NCI-H524 (cell line): ENCODE measurements around the gene HORMAD2.

Experiments used
- DNase-seq, 2 experiments: peaks; one replicate each; lab custom pipeline; 2025; lab: John Stamatoyannopoulos, UW

HORMAD2 gene

DNA sequence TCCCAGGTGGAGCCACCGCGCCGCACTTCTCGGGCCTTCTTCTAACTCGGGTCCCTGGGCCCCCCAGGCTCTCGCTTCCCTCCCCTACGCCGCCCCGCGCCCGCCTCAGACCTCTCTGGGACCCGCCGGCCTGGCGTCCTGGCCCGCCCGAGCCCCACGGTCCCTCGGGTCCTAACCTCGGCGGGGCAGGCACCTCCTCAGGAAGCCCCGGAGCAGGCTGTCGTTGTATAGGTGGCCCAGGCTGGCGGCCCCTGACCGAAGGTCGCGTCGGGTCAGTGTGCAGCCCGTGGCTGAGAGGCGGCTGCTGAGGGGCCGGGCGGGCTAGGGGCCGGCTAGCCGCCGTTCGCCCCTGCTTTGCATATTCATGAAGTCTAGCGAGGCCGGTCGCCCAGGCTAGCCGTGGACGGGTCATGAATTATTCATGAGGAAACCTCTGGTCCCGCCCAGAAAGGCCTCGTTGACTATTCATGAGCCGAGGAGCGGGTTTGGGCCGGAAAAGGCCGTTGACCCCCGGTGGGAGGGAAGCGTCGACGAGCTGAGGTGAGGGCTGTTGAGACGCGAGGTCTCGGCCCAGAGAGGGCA lies at the start of gene HORMAD2:
TSS of gene HORMAD2 (plus strand) at position 513 of the 582 bp plus-strand sequence. CDS start 13,489 bp downstream, outside the sequence.
- no peak for DNase-seq

GRCh38 chr22:30031328-30031727 lies 48.9 kb upstream of the HORMAD2 start:
- no peak for DNase-seq

DNA sequence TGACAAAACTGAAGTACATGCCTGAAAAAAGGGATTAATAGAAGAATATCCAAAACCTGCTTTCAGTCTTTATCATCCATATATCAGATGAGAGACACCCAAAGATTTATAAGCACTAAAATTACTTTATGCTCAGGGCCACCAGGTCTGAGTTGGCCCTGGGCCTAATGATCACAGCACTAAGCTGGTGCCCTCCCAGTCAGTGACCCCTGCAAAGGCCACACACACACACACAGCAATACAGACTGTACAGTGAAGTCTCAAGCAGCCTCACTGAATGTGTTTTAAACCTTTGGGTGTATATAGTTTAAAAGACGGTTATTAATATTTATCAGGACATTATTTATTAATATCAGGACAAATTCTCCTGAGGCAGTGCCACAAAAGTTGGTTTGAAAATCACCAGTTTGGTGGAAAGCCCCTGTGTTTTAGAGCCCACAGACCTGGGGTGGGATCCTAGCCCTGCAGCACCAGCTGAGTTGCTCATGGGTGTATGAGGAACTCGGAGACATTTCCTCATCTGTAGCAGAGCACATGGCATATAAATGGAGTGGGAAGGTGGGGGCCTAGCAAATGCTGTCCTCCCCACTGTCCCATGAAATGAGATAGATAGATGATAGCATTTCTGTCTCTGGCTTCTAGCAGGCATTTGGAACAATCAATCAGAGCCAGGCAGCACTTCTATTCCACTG lies 48.4 kb upstream of the HORMAD2 start:
- no peak for DNase-seq

DNA sequence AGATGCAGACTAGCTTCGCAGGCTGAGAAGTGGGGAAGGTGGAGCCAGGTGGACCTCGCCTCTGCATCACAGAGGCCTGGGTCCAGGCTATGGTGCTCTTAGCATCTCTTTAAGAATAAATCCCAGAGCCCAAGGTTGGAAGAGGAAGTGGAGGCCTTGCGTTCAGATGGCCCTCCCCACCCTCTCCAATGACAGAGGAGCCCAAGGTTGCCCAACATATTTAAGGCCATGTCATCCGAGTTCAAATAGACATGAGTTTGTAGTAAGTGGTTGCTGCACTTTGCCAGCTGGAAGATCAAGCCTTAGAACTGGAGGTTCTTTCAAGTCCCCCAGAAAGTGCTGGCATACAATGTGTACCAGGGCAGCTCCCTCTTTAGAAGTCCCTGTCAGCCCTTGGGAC lies 47.1 kb upstream of the HORMAD2 start:
- no peak for DNase-seq

- no peak for DNase-seq
These were observed 46.4 kb upstream of the HORMAD2 start for GRCh38 chr22:30033901-30034300.

DNA sequence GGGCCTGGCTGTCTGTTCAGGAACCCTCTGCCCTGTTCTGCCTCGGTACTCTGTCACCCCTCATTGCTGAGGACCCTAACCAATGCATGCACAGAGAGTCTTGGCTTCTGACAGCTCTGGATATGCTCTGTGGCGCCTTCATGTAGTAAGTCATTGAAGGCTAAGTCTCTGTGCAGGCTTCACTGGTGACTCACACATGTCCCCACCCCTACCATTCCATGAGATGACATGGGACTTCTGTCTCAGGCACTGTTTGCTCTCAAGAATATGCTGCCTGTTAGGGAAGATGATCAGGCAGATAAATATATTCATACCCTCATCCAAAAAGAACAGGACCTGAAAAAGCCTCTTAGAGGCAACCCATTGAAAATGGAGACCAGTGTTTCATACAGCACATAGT lies 43.6 kb upstream of the HORMAD2 start:
- DNase-seq: no peak

GRCh38 chr22:30038219-30038618 lies 42.0 kb upstream of the HORMAD2 start:
- no peak for DNase-seq

DNA sequence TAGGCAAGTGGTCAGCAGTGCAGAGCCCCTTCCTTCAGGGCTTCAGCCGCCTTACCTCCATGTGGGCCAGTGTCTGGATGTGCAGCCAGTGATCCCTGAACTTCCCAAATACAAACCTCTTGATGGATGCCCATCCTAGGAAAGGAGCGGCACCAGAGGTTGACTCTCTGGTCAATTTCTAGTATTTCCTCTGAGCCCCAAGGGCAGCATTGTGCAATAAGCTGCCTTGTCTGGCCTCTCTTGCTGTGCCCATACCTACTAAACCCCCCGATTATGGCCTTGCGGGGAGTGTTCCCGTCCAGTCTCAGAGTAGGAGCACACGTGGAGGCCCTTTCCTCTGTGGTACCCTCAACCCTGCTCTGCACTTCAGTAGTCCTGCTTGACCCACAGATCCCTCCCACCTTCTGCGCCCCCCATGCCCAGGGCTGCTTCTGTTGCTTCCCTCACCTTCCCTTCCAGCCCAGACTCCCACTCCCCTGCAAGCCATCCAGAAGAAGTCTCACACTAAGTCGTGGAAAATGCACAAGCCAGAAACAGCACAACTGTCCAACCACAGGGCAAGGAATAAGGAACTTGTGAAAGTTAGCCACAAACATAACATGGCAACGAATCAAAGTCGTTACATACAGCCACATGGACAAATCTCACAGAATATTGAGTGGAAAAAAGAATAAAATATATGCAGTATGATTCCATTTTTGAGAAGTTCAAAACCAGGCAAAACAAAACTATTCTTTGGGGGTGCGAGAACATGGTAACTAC lies 39.6 kb upstream of the HORMAD2 start:
- DNase-seq: no peak

GRCh38 chr22:30041475-30041874 lies 38.8 kb upstream of the HORMAD2 start:
- no peak for DNase-seq

- no peak for DNase-seq
These were observed 38.4 kb upstream of the HORMAD2 start for GRCh38 chr22:30041881-30042280.

- DNase-seq: no peak
These were observed 37.1 kb upstream of the HORMAD2 start for GRCh38 chr22:30043161-30043560.

DNA sequence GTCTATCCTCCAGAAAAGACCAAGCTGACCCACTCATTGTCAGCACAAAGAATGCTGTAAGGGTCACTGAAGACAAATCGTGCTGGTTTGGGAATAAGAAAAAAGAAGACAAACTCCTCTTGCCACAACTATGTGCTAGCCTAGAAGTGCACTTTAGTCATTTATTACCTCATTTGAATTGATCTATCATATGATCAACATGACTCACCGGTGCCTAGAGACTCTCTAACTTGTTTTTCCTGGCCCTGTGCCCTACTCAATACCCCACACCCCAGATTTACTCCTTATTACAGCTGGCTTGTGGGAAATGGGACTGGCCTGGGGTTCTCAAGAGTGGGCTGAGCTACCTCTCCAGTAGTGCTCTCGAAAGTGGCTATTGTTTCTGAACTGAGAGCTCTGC lies 35.9 kb upstream of the HORMAD2 start:
- no peak for DNase-seq

DNA sequence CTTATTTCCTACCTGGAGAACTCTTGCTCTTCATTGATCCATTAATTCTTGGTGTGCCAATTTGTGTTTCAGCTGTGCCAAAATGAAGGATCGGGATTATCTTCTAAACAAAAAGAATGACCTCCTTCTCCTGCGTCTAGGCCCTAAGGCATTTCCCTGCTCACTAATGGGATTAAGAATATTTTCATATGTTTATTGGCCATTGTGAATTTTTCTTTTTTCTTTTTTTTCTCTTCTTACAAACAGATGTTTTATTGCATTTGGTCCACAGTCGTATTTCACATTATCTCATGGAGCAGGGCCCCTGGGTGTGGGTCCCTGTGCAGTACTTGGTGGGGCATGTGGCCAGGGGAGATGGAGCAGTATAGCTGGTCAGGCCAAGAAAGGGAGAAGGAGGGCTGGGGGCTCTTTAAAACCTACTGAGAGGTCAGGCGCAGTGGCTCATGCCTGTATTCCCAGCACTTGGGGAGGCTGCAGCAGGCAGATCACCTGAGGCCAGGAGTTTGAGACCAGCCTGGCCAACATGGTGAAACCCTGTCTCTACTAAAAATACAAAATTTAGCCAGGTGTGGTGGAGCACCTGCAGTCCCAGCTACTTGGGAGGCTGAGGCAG lies 35.3 kb upstream of the HORMAD2 start:
- DNase-seq: no peak

GRCh38 chr22:30045494-30045887 lies 34.8 kb upstream of the HORMAD2 start:
- DNase-seq: no peak

DNA sequence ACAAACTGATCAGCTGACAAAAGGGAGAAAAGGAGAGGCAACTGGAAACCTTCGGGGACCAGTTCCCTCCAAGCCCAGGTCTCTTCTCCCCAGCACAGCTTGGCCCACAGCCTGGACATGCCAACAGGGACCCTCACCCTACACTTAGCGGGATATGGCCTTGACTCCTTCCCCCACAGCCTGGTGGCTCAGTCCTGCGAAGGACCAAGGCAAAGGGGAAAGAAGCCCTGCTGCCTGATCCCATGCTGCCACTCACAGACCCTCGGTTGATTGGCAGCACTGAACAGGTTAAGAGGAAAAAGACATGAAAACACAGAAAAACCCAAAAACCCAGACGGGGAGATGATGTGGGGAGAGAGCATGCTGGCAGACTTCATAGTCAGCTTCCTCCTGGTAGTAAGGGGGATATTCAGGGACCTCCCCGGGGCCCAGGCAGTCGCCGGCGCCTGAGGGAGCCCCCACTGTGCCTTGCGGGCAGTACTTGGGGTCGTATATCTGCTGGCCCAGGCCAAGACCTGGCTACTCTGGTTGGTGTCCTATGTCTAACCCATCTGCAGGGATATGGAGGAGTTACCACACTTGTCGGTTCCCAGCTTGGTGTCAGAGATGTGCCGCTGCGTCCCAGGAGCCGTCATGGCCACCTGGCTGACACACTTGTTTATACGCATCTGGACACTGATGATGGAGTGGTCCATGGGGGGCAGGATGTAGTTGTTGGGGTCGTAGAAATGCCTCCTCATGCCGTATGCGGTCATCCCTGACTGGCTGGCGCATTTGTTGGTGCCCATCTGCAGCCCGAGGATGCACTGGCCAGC lies 34.2 kb upstream of the HORMAD2 start:
- DNase-seq: no peak

DNA sequence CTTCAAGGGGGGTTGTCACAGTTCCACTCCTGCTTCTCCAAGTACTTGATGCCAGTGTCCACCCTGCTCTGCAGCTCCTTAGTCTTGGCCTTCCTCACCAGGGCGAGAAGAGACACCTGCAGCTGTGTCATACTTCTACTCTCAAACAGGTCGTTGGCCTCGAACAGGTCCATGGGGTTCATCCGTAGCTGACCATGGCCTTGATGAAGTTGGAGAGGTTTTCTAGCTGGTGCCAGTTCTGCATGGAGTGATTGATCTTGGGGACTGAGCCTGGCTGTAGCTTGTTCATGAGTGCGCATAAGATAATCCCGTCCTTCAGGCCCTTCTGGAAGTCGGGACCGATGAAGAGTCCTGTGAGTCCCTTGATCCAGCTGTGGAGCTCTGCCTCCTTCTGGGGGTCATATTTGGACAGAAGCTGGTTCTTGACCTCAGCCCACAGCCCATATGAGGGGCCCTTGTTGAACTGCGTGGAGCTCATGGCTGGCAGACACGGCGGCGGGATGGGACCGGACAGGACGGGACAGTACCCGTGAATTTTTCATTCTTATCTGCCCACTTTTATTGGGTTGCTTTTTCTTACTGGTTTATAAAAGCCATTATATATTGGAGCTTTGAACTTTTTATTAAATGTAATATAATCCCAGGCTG lies 33.4 kb upstream of the HORMAD2 start:
- no peak for DNase-seq

- DNase-seq: no peak
These were observed 32.9 kb upstream of the HORMAD2 start for GRCh38 chr22:30047364-30047738.

DNA sequence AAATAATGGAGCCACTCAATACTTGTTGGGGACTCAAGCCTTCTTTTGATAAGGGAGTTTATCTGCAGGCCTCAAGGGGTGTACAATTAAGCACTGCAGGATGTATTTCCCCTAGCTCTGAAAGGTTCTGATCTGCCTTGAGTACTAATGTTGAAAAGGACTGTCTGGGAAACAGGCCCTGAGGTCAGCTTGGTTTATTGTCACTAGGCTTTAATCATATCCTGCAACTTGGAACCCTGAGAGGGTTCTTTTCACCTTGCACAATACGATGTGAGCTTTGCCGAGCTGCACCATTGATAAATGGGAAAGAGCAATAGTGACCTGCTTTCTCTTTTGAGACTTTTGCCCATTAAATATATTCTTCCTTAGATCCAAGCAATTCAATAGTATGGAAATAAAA lies 31.6 kb upstream of the HORMAD2 start:
- DNase-seq: no peak

DNA sequence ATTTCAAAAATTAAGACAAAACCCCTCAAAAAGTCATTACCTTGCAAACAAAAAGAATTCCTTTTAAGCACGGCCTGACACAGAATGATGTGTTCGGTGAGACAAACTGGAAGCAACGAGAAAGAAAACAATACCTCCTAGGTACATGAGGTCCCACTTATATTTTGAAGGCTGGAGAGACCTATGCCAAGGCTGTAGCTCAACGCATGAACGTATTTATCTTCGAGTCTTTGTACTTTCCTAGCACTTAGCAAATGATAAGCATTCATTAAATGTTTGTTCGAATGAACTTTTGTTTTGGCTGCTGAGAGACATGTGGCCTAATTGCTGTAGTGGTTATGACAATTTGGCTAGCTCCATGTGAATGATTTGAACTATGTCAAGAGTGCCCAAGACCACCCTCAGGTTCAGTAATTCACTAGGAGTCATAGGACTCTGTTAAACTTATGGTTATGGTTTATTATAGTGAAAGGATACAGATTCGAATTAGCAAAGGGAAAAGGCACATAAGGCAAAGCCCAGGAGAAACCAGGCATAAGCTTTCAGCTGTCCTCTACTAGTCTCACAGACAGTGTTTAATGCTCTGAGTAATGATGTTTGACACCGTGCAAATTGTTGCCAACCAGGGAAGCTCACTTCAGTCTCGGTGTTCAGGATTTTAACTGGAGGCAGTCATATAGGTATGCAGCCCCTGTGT lies 26.0 kb upstream of the HORMAD2 start:
- no peak for DNase-seq

- no peak for DNase-seq
These were observed 25.5 kb upstream of the HORMAD2 start for GRCh38 chr22:30054764-30055069.

DNA sequence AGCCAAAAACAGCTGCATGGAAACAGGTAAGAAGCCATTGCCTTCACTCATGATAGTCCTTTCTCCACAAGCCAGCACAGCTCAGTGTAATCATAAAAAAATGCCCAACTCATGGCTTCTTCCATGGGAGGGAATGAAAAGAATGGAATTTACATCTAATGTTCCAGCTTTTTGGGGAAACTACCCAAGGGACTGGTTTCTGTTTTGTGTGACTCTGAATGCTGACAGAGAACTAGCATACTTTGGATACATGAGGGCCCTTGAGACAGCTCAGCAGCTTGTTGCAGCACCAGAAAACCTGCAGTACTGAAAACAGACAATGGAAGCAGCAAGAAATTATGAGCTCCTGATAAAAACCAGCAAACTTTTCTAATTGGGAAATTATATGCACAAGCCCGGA lies 24.2 kb upstream of the HORMAD2 start:
- no peak for DNase-seq
